Retinal pigment epithelial cell (primary cell): ENCODE data around the gene CR1.
A peak's percentile ranks its signal among the peaks of the same experiment; 100 is the strongest.

ENCODE experiments used
- DNase-seq: peaks from one replicate; pipeline ENCODE4 v3.0.0-alpha.2; 2010; ENCODE audit warnings: low read depth
- H3K4me3 ChIP-seq: 2 replicates; pipeline ENCODE4 v1.5.1; 2011; ENCODE audit warnings: mild to moderate bottlenecking, low read length, control low read depth, moderate library complexity
- TF ChIP-seq, protein P1 (sequence below): conservative IDR thresholded peaks from 2 replicates; pipeline ENCODE4 v1.5.1; 2011; ENCODE audit warnings: low read depth, low read length, control low read depth, inconsistent platforms

The CR1 gene

DNA sequence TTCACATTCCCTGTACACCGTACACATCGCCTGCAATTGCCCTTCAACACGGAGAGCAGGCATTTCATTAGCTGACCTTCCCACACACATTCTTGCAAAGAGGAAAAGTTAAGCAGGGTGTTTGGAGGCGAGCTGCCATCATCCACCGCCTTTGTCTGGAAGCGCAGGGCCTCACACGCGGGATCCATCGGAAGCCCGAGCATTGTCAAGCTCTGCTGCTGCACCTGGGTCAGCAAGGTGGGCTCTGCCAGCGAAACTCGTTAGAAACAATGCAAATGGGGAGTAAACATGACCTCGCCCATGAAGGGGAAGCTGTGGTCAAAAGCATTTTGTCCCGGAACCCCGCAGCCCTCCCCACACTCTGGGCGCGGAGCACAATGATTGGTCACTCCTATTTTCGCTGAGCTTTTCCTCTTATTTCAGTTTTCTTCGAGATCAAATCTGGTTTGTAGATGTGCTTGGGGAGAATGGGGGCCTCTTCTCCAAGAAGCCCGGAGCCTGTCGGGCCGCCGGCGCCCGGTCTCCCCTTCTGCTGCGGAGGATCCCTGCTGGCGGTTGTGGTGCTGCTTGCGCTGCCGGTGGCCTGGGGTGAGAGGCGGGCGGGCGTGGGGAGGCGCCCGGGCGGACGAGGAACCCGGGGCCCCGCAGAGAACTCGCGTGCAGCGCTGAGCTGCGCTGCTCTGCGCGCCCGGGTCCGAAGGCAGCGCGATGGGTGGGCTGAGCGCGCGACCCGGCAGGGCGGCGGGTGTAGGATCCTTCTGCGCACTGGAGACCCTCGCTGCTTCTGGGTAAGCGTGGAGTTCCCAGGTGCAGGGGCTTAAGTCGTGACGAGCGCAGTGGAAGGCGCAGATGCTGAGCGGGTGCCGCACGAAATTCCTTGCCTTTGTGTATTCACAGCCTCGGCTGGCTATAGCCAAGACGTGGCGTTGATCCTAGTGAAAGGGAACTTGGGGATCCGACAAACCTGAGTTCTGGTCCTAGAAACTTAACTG, at the start of gene CR1:
Gene CR1, plus strand, starts transcription at position 357 of the 992 bp plus-strand sequence. Its CDS starts 111 bp downstream, at position 468.
- TF ChIP-seq, protein P1, sequence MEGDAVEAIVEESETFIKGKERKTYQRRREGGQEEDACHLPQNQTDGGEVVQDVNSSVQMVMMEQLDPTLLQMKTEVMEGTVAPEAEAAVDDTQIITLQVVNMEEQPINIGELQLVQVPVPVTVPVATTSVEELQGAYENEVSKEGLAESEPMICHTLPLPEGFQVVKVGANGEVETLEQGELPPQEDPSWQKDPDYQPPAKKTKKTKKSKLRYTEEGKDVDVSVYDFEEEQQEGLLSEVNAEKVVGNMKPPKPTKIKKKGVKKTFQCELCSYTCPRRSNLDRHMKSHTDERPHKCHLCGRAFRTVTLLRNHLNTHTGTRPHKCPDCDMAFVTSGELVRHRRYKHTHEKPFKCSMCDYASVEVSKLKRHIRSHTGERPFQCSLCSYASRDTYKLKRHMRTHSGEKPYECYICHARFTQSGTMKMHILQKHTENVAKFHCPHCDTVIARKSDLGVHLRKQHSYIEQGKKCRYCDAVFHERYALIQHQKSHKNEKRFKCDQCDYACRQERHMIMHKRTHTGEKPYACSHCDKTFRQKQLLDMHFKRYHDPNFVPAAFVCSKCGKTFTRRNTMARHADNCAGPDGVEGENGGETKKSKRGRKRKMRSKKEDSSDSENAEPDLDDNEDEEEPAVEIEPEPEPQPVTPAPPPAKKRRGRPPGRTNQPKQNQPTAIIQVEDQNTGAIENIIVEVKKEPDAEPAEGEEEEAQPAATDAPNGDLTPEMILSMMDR = no peak
- no peak for DNase-seq
- H3K4me3 ChIP-seq = peak within 1 kb of the TSS; percentile 42

DNA sequence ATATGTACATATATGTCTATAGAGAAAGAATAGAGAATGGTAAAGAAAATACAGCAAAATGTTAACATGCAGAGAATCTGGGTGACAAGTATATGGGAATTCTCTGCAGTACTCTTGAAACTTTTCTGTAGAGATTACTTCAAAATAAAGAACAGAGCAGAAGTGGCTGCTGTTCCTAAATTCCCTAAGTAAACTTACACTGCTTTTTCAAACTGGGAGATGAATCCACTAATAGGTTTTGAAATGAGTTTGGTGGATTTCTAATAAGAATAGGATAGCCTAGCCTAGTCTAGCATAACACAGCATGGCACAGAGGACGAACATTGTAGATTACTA, 42.3 kb upstream of the CR1 start:
- TF ChIP-seq, protein P1 = no peak
- H3K4me3 ChIP-seq = peak overlapping the region; percentile 50
- no peak for DNase-seq

DNA sequence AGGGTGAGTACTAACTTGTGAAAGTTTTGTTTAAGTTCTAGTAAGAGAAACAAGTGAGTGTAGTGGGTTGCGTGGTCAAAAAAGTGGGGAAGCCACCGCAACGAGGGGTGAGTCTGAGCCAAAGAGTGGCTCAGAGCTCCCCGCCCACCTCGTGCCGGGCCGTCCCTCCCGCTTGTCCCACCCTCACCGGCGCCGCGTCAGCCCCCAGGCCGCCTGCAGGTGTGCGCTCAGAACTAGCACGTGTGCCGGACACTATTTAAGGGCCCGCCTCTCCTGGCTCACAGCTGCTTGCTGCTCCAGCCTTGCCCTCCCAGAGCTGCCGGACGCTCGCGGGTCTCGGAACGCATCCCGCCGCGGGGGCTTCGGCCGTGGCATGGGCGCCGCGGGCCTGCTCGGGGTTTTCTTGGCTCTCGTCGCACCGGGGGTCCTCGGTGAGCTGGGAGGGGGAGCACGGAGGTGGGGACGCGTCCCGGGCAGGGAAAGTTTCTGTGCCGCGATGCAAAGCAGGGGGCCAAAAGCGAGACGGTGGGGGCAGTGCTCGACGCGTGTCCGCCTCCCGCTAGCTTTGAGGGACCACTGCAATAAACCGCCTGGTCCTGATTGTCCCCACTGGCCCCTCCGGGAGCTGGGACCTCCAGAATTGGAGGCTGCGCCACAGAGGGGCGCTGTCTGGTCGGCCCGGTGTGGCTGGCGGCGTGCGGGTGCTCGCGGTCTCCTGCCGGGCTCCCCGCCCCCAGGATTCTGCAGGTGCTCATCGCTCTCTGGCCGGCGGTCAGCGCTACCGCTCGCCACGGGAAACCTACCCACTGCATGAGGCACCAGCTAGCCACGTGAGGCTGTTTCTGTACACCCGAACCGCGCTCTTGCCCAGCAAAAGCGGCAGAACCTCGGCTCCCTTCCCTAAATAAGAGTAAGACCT, 41.7 kb upstream of the CR1 start, which contains the start of gene CR2:
Gene CR2, plus strand, starts transcription at position 283 of the 919 bp plus-strand sequence. Its CDS starts 91 bp downstream, at position 374.
- TF ChIP-seq, protein P1 = peak; percentile 49
- H3K4me3 ChIP-seq = peak within 1 kb of the TSS; percentile 50
- DNase-seq = peak; percentile 2

DNA sequence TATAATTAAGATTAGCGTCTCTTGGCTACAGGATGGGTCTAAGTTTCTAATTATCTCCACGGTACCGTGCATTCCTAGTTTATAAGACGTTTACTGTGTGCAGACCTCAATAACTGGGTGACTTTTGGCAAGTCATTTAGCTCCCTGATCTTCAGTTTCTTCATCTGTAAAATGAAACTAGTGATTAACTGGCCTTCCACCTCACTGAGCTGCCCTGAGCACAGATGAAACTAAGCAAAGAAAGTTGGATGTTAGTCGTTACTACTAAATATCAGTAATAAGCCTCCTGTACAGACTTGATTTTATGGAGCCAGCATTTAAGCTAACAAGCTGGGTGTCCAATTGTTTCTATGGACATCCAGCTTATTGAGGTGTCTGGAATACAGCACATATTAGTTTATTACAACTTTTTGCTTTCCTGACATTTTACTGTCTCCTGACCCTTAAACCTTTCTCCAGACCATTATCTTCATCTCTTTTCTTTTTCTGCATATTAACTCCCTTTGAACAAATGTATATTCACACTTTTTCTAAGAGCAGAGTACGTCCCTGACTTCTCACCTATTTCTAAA, 40.7 kb upstream of the CR1 start:
- DNase-seq = no peak
- TF ChIP-seq, protein P1 = no peak
- H3K4me3 ChIP-seq = peak overlapping the region; percentile 50

DNA sequence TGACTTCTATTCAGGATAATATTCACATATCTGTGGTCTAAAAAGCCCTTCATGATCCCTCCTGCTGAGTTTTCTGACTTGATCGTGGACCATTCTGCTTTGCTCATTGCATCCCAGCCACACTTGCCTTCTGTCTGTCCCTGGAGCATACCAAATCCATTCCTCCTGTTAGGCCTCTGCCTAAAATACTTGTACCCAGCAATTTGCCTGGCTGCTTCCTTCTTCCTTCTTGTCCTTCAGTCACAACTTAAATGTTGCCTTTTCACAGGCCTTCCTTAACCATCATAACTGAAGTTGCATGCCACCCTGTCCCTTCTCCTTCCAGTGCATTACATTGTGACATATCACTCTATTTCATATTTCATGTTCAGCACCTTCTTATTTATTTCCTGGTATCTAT, 37.5 kb upstream of the CR1 start:
- no peak for DNase-seq
- H3K4me3 ChIP-seq = no peak overlapping the region
- TF ChIP-seq, protein P1 = no peak

DNA sequence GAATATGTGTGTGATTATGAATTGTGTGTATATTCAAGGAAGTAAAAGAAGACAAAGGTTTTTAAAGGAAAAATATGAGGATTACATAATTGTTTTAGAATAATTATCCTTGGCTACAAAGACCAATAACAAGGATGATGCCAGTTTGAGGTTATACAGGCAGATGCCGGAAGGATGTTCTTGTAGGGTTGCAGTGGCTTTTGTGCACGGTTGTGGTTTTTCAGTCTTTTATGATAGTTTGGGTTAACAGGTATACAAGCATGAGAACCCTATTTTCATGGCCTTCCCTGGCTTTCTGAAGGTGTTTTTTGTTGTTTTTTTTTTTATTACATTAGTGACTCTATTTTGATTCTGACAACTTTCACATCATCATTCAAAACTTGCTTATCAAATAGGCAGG, 36.9 kb upstream of the CR1 start:
- H3K4me3 ChIP-seq = no peak overlapping the region
- DNase-seq = no peak
- TF ChIP-seq, protein P1 = no peak
